Stimulated activated CD4-positive, alpha-beta T cell treated with anti-CD3 and anti-CD28 coated beads, Interleukin-15, amount 100 ng/mL, for 24 hours (primary cell): Measurements from ENCODE around the gene CRYBA4.

Experiments used
- DNase-seq: peaks from one replicate; pipeline ENCODE4 v3.0.0-alpha.2; 2020

CRYBA4 gene

DNA sequence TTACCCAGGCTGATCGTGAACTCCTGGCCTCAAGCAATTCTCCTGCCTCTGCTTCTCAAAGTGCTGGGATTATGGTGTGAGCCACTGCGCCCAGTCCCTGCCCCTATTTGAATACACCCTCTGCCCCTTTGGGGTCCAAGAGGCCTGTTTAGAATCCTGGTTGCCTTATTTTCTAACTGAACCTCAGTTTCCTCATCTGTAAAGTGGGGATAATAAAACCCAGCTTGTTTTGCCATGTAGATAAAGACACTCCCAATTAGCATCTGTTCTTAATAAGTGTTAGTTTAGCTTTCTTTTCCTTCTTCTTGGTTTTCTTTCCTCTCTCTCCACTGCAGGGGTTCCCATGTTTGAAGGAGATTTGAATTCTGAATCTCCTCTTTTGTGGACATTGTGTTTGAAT, 40.4 kb downstream of the CRYBA4 start:
- no peak for DNase-seq

DNA sequence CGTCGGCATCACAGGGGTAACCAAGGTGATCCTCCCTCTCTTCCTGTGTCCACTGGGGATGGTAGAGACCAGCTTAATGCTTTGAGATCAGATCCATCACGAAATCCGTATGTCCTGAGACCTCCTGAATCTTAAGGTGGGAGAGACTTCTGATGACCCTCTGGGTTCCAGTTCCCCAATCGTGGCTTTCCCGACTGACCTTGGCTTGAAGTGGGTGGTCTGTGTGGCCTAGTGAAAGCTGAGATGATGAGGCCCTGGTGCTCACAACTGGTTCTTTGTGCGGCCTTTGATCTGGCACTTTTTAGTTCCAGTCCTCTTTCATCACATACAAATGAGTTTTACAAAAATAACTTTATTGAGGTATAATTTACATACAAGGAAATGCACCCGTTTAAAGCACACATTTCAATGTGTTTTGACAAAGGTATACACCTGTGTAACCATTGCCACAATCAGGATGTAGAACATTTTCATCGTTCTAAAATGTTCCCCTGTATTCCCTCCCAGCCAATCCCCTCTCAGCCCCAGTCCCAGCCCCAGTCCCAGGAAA, 41.7 kb downstream of the CRYBA4 start:
- DNase-seq, result no peak

DNA sequence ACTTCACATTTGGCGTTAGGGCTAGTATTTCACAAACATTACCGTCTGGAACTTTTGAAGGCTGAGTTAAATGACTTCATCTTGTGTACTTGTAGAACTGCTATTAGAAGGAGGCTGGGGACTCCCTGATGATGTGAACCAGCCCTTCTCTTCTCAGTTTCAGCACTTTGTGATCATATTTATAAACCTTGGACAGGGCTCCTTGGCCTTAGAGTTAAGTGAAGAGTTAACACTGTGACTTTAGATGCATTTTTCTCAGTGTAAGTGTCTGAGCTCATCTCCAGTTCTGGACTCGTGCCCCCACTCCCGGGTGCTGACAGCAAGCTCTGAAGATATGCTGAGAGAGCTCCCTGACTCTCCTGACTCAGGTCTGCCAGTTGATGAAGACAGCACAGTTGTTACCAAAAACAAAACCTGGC, 44.1 kb downstream of the CRYBA4 start:
- no peak for DNase-seq

DNA sequence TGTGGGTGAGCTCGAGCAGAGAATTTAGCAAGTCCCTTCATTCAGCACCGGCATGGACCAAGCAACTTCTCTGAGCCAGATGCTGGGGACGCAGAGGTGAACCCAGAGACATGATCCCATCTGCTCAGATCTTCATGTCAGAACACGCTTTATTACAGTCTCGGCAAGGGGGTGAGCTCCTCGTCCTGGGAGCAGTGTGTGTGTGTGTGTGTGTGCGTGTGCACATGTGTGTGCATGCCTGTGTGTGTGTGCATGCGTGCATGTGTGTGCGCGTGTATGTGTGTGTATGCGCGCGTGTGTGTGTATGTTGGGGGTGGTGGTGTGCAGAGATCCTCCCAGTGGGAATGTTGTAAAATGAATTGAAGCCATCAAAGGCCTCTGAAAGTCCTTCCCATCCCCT, 45.4 kb downstream of the CRYBA4 start:
- DNase-seq, result no peak

DNA sequence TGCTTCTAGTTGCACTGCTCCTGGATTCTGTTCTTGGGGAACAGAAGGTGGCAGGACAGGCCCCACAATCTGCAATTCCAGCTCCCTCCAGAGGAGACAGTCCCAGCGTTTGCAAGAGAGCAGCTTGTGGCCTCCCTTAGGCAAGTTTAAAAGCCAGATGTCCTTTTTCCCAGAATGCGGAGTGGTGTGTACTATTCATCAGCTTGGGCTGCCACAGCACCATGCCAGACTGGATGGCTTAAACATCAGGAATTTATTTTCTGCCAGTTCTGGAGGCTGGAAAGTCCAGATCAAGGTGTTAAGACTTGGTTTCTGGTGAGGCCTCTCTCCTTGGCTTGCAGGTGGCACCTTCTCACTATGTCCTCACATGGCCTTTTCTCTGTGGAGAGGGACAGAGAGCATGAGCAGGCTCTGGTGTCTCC, 47.3 kb downstream of the CRYBA4 start:
- DNase-seq, result peak; percentile 25

DNA sequence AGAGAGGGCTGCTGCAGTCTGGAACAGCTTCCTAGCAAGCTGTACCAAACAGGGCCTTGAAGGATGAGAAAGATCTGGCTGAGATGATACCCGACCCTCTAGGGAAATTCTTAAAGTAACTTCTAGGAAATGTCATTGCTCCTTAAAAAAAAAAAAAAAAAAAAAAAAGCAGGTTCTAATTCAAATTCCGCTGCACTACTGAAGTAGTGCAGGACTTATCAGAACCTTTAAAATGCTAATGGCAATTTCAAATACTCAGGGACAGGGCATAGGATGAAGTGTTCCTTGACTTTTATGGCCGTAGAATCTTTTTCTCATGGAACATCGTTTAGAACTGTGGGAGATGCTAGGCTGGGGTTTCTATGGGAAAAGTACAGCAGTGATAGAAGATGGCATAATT, 48.7 kb downstream of the CRYBA4 start:
- DNase-seq, result no peak

DNA sequence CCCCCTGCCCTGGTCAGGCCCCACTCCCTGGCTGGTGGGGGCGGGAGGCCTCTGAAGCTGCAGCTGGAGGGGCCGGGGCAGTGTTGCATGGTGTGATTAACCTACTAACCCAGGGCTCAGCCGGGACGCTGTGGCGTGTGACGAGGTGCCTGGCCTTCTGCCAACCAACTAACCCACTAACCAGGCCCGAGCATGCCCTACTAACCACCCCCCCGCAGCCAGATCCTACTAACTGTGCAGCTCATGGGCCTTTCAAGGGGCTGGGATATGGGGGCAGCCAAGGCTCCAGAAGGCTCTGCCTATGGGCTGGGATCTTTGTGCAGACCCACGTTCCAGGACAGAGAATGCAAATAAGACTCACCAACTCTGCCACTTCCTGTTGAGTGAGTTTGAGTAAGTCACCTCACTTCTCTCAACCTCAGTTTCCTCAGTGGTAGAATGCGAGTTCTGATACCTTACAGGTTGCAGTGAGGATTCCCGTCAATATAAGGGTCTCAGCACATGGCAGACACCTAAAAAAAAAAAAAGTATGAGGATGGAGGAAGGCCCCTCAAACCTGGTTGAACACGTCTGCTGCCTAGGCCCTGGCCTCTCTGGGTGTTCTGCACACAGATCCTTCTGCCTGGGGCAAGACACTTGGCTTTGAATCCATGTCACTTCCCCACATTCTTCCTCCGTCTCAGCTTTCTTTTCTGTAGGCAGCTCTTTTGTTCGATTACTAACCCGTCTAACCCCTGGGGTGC, 49.7 kb downstream of the CRYBA4 start:
- DNase-seq, result peak; percentile 78

DNA sequence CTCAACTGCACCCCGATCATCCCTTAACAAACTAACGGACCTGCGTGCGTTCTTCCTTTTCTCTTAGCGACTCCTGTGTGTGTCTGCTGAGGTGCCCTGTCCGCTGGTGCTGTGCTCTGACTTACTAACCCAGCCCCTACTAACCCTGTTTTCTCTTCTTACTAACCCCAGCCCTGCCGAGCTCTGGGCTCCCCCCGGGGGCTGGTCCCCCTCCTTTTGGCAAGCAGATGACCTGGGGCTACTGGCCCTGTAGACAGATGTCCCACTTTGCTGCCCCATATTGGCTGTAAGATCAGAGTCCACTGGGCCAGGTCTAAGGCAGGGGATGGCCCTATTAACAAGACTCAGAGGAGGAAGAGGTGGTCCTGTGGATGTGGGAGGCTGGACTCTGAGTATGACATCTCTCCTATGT, 50.3 kb downstream of the CRYBA4 start:
- peak; percentile 21 for DNase-seq

DNA sequence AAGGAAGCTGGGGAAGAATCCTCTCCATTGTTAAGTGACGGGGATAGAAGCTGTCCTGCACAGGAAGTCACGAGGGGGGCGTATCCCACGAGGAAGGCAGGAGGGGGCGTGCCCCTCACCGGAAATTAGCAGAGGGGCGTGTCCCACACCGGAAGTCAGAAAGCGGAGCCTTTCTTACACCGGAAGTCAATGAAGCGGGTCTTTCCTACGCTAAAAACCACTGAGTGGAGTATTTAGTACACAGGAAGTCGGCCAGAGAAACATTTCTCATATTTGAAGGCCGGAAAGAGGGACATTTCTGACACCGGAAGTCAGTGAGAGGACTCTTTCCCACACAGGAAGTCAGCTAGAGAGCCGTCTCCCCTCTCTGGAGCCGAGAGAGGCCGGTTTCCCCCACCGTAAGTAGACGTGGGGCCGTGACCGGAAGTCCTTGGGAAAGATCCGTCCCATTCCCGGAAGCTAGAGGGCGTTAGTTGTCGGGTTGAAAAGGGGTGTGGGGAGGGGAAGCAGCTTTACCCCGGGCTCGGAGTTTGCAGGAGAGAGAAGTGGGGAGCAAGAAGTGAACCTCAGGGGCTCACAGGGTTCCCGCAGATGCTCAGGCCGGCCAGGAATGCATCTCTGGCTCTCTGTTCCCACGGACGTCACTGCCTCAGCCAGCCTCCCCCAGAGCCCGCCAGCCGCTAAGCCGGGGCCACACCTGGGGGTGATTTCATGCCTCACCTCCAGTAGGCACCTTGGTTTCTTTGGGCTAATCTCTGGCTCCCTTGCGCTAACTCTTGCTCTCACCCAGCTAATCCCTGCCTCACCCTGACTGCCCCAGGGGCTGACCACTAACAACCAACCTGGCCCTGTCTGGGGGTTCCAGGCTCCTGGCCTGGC, 51.1 kb downstream of the CRYBA4 start:
- DNase-seq, result peak; percentile 95

DNA sequence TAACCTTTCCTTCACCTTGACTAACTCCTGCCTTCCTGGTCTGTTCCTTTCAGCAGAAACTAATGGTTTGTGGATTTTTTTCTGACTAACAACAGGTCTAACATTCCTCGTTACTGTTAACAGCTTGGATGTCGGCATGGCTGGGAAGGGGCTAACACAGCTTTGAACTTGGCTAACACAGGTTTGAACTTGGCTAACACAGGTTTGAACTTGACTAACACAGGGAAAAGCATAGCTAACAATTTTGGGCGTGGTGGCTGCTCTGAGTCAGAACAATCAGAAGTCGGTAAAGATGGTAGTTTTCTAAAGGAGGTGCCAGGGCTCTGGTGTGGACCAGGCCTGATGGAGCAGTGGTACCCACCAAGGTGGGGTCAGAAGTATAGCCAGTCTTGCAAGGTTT, 51.7 kb downstream of the CRYBA4 start:
- DNase-seq, result peak; percentile 57

DNA sequence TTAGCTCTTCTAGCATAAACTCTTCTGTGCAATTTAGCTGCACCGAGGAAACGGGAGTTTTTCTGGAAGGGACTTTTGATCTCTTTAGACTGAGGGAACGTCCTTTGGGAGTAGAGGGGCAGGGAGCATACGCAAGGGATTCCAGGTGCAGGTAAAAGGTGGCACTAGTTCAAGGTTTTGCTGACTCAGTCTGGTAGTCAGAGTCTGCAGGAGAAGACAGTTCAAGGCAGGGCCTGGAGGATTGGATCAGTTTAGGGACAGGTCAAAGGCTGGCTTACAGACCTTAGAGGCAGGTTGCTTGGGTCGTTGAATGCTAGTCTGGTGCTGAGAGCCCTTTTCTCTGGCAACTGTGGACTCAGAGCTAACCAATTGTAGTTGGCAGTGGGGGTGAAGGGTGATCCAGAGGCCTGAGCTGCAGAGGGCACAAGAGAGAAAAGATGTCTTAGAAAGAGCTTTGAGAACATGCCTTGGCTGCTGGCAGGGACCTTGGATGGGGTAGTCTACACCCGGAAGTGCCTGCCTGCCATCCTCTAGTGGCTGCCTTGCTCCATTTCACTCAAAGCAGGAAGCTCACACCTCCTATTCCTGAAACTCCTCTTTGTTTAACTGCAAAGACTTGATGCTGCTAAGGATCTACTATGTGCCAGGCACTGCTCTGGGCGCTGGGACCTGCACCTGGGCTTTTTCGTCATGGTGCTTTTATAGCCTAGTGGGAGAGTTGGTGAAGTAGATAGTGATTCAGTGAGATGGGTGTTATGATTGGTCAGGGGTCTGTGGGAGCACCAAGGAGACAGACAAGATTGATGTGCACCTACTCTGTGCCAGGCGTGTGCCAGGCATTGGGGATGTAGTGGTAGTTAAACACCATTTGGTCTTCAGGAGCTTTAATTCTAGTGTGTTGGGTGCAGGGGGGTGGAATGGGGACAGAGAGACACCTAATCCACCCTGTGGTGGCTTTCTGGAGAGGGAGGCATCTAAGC, 52.7 kb downstream of the CRYBA4 start:
- peak; percentile 46 for DNase-seq

DNA sequence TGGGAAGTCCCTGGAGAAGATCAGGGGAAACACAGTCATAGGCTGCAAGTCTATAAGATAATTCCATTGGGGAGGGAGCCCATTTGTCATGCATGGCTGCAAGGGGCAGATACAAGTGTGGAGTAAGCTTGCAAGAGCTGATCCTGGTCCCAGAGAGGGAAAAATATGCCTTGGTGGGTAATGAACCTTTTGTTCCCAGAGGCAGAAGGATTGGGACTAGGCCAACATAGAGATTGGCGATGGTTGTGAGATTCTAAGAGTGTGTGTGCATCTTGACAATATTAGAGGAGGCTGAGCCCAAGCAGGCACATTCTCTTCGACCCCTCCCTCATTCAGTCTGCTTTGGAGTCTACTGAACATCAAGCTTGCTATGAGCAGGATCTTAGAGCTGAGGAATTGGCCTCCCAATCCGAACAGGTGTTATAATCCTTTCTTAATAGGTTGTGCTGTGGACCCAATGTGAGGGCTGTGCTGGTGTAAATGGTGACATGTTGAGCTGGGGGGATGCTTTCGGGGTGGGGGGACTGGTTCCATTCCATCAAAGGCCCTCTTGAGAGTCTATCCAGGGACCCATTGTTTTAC, 54.0 kb downstream of the CRYBA4 start:
- DNase-seq, result no peak

DNA sequence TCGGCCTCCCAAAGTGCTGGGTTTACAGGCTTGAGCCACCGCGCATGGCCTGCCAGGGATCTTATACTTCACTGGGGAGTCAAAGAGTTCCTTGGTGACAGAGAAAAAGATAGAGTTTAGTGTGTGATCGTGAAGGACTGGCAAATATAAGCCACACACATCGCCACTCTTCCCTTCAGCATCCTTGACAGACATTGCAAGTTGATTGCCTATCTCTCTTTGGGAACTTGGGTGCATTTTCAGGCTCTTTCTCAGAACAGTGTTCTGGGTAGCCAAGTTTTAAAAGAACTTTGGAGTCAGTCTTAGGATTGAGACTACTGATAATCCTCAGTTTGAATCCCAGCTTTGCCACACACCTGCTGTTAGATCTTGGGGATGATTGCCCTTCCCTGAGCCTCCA, 55.5 kb downstream of the CRYBA4 start:
- no peak for DNase-seq

DNA sequence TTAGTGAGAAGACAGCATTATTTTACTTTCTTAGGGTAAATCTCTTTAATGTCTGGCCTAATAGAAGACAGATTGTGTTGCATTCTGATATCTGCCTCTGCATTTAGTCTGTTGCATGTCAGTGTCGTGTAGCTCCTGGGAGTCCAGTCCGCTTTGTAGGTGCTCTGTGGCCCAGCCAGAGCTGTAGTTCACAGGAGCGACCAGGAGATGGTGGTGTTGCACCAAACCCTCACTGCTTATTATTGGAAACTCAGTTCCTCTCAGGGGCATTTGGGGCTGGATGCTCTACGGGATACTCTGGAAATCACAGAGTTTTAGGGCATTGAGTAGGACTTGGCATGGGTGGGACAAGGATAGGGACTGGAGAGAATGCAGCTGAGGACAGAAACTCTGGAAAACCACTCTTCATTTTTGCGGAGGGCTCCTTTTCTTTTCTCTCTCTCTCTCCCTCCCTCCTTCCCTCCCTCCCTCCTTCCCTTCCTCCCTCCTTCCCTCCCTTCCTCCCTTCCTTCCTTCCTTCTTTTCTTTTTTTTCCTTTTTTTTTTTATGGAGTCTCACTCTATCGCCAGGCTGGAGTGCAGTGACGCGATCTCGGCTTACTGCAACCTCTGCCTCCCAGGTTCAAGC, 57.4 kb downstream of the CRYBA4 start:
- DNase-seq, result peak; percentile 81
